Upper lobe of left lung (tissue), 4 donors: ENCODE measurements around the gene RUNX2.

ENCODE experiments used
- CTCF ChIP-seq, 6 experiments: fragments of 450-650 bp in 4 of 6; fragments of 200-600 bp in 2 of 6; sonication (generic) in 2 of 6; IDR thresholded peaks; one replicate each; pipeline ENCODE4 v1.5.1; 2016 to 2019; ENCODE audit warnings: antibody characterized with exemption in 6 of 6
- EP300 ChIP-seq, 4 donors: sonication (generic); formaldehyde crosslinking; IDR thresholded peaks; one replicate each; pipeline ENCODE4 v1.5.1; 2017; ENCODE audit warnings: antibody characterized with exemption in 4 of 4, control low read depth in 2 of 4
- POLR2A ChIP-seq, 4 donors: fragments of 450-650 bp; IDR thresholded peaks; one replicate each; pipeline ENCODE4 v1.5.1; 2016 to 2017; ENCODE audit warnings: antibody characterized with exemption in 4 of 4, mild to moderate bottlenecking in 2 of 4
- POLR2AphosphoS5 ChIP-seq, 2 donors: sonication (generic); formaldehyde crosslinking; IDR thresholded peaks; one replicate each; pipeline ENCODE4 v1.5.1; 2017; ENCODE audit warnings: antibody characterized with exemption in 2 of 2

GRCh38 chr6:45640081-45640491 lies 312.0 kb downstream of the RUNX2 start:
- TF ChIP-seq POLR2A (IDR thresholded peaks at IDR 0.05), result no peak
- no peak for TF ChIP-seq CTCF (IDR thresholded peaks at IDR 0.05)
- no peak for TF ChIP-seq POLR2AphosphoS5 (IDR thresholded peaks at IDR 0.05)
- TF ChIP-seq EP300 (IDR thresholded peaks at IDR 0.05), result no peak
